Fibroblast of mammary gland (primary cell): Measurements from ENCODE around the gene PRKN.

Source experiments
- DNase-seq: peaks from one replicate; pipeline ENCODE4 v3.0.0-alpha.2; 2010; ENCODE audit warnings: low read depth
- H3K4me3 ChIP-seq: 2 replicates; pipeline ENCODE4 v1.5.1; 2011; ENCODE audit warnings: low read depth, mild to moderate bottlenecking, low read length, moderate library complexity; ENCODE audit not compliant: control insufficient read depth
- CTCF ChIP-seq: conservative IDR thresholded peaks from 2 replicates; pipeline ENCODE4 v1.5.1; 2011; ENCODE audit warnings: low read depth, low read length, inconsistent platforms; ENCODE audit not compliant: control insufficient read depth, insufficient read depth

PRKN gene

GRCh38 chr6:162560891-162561290 is 166.7 kb downstream of the PRKN start:
- DNase-seq = no peak
- no peak for TF ChIP-seq CTCF
- H3K4me3 ChIP-seq = no peak overlapping the region

GRCh38 chr6:162554531-162554930 is 173.0 kb downstream of the PRKN start:
- H3K4me3 ChIP-seq = no peak overlapping the region
- no peak for TF ChIP-seq CTCF
- DNase-seq = no peak

- TF ChIP-seq CTCF = no peak
- no peak overlapping the region for H3K4me3 ChIP-seq
- no peak for DNase-seq
Observed at GRCh38 chr6:162546905-162547304, 180.7 kb downstream of the PRKN start.

GRCh38 chr6:162543221-162543620 is 184.3 kb downstream of the PRKN start:
- no peak for TF ChIP-seq CTCF
- no peak for DNase-seq
- no peak overlapping the region for H3K4me3 ChIP-seq

- no peak for DNase-seq
- TF ChIP-seq CTCF = no peak
- H3K4me3 ChIP-seq = no peak overlapping the region
Observed at GRCh38 chr6:162541019-162541601, 186.5 kb downstream of the PRKN start.

GRCh38 chr6:162539321-162539720 is 188.2 kb downstream of the PRKN start:
- TF ChIP-seq CTCF = no peak
- no peak for DNase-seq
- H3K4me3 ChIP-seq = no peak overlapping the region

GRCh38 chr6:162538643-162539064 is 188.9 kb downstream of the PRKN start:
- no peak for DNase-seq
- TF ChIP-seq CTCF = no peak
- no peak overlapping the region for H3K4me3 ChIP-seq
